Measurements from ENCODE around the gene SLC4A8. TPM values are rescaled to one million over a fixed set of nuclear protein-coding genes. Genes with fewer than 3 reads are reported as not detected.

The SLC4A8 gene
- total RNA-seq, 1 experiment from 2014 or later = 14.4 TPM

DNA sequence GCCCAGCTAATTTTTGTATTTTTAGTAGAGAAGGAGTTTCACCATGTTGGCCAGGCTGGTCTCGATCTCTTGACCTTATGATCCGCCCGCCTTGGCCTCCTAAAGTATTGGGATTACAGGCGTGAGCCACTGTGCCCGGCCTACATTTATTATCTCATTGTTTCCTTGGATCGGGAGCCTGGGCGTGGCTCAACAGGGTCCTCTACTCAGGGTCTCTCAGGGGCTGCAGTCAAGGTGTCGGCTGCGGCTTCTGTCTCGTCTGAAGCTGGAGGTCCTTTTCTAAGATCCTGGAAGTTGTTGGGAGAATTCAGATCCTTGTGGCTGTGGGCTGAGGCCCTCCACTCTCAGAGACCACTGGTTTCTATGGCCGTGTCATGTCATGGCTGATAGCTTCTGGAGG is 100.9 kb downstream of the SLC4A8 start:
- DNase-seq (ENCODE audit: low spot score) = no peak

DNA sequence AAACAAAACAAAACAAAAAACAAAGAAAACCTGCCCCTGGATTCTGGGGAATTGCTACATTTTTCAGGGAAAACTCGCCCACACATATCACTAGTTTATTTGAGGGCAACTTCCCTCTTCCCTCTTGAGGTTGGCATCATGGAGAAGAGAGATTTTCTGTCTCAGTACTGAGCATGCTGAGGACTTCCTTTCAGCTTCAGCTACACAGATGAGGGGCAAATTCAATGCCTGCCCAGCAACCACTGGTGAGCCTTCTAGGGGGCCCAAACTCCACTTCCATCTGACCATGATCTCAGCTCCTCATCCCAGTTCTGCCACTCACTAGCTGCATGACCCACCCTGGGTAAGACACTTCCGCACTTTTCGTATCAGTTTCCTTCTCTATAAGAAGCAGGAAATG is 103.3 kb downstream of the SLC4A8 start:
- DNase-seq (ENCODE audit: low spot score) = no peak

DNA sequence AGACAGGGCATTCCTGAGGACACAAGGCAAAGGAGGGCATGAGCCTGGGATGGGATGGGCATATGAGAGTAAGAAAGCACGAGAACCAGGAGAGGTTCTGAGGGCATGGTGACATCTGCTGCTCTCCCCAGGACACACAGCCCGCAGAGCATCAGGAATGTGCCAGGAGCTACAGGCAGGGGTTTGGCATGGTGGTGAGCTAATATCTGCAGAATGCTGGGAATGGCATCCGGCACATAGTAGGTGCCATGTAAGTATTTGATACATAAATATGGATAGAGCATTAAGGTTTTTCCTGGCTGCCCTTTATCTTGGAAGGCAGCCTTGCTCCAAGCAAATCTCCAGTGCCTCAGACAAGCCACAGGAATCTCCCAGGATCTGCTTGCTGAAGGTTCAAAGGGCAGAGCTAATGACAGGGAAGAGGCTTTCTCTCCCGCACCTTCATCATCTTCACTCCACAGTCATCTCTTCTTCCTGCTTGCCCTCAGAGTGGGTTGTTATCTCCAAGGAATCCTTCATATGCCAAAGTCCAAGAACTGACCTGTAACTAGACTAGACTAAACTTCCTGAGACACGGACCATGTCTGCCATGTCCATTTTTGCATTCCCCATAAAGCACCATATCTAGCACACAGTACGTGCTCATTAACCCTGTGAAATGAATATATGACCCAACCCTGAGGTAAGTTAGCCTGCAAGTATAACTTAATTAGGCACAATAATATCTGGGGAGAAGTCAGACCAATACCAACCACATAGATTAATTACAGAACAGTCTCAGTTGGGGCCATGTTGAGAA is 104.4 kb downstream of the SLC4A8 start:
- DNase-seq (ENCODE audit: low spot score) = peak; percentile 26

DNA sequence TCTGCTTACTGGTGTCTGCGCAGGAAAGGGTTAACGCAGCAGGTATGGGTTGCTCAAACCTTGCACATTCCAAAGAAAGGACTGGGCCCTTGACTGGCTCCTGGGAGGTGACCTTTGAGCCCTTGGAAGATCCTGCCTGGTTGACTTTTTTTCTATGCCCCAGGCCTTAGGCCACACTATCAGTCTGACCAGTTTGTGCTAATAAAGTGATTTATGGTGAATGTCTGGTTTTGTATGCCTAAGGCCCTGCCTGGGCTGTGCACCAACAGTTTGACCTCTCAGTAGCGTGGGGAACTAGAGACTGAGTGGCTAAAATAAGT is 105.0 kb downstream of the SLC4A8 start:
- no peak for DNase-seq (ENCODE audit: low spot score)

DNA sequence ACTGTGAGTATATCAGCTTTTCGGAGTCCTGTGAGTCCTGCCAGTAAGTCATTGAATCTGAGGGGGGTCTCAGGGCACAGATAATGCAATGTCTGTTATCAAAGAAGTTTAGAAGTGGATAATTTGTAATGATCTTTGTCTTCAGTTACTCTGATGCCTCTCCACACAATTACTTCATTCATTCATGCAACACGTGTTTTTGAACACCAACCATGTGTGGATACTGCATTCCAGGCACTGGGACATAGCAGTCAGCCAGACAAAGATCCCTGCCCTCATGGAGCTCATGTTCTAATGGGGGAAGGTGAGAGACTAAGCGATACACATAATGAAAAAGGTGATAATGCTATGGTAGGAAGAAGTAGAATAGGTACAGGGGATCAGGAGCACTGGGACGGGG is 105.6 kb downstream of the SLC4A8 start:
- DNase-seq (ENCODE audit: low spot score) = no peak

DNA sequence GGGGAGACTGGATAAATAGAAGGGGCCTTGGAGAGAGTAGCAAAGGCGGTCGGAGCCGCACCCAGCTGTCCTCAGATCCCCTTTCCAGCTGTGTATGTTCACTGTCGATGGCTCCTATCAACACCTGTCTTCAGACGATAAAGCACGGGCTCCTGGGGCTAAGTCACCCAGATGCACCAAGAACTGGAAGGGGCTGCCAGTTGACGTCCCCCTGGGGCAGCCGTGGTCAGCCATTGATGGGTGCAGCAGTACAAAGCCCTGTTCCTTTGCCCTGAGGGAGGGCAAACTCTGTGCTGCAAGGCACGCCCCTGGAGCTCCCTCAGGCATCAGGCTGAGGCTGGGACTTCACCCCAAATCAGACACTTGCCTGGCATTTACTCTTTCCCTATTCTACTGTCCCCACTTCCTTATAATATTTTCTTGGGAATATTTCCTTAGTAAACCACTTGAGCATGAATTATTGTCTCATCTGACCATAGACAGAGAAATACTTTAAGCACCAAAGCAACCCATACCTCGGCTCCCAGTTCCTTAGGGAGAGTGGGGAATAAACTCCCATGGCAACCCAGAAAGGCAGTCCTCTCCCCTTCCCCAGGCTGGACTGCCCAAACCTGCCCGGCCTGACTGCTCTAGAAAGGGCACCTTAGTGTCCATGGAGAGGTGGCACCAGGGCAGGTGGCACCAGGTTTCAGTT is 106.8 kb downstream of the SLC4A8 start:
- DNase-seq (ENCODE audit: low spot score) = no peak

DNA sequence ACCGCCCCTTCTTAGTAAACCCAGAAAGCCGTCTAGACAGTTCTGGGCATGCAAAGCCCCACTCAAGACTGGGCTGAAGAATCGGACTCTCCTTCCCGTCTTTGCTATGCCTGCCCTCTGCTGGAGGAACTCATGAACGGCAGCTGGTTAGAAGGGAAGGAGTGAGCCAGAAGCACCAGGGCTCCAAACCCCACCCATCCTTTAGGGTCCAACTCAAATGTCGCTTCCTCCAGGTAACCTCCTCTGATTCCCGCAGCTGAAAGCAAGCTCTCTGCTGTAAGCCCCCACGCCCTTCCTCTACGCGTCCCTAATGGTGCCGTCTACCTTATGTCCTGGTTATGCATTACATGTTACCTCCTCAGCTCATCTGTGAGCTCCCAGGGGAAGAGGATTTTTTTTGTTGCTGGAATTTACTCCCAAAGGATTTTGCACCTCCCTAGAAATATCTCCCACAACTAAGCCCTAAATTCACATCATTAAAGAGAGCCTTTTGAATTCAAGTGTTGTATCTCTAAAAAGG is 107.4 kb downstream of the SLC4A8 start:
- peak; percentile 74 for DNase-seq (ENCODE audit: low spot score)

DNA sequence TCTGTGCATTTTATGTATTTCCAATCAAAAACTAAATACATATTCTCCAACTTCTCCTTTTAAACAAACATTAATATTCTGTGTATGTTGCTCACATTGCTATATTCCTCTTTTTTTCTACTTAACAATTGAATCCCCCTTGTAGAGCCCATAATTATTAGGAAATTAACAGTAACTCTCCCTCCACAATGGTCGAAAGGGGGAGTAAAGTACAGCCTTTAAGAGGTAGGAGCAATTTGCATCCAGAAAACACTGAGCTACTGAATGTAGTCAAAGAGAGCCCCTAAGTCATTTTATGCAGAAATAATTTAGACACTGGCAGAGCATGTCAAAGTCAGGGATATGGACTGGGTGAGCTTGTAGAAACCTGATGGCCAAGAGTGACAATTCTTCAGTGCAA is 109.2 kb downstream of the SLC4A8 start:
- no peak for DNase-seq (ENCODE audit: low spot score)

- no peak for DNase-seq (ENCODE audit: low spot score)
Measured at GRCh38 chr12:51534216-51535074, 109.8 kb downstream of the SLC4A8 start.

GRCh38 chr12:51536159-51536558 is 111.5 kb downstream of the SLC4A8 start:
- no peak for DNase-seq (ENCODE audit: low spot score)

DNA sequence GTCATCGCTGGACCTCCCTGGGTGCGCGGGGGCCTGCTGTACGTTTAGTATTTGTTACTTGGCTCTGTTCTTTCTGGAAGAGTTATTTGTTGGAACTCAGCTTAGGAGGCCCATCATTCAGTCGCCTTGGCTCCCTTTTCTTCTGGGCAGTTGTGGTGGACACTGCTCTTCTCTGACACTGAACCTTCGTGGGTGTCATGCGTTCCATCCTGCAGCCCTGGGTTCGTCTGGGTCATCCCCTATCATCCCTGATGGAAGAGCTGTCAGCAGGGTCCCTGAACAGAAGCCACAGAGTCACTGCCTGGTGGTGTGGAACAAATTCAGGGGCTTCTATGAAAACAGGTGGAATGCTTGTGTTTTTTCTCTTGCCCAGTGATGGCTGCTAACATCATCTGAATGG is 113.5 kb downstream of the SLC4A8 start:
- DNase-seq (ENCODE audit: low spot score) = no peak

DNA sequence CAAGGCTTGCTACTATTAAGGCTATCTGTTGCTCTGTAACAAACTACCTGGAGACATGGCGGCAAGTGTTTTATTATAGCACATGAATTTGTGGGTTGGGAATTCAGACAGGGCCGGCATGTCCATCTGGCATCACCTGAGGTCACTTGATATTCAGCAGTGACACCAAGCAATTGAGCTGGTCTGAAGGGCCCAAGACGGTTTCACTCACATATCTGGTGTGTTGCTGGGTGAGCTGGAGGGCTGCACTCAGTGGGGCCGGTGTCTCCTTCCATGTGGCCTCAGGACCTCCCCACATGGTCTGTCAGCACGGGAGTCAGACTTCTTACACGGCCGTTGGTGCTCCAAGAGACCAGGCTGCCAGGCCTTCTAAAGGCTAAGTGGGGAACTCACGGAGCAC is 114.0 kb downstream of the SLC4A8 start:
- DNase-seq (ENCODE audit: low spot score) = no peak

- DNase-seq (ENCODE audit: low spot score) = no peak
Measured at GRCh38 chr12:51540996-51541395, 116.4 kb downstream of the SLC4A8 start.

- DNase-seq (ENCODE audit: low spot score) = no peak
Measured at GRCh38 chr12:51546097-51546496, 121.5 kb downstream of the SLC4A8 start.

GRCh38 chr12:51547606-51548005 is 123.0 kb downstream of the SLC4A8 start:
- no peak for DNase-seq (ENCODE audit: low spot score)

- DNase-seq (ENCODE audit: low spot score) = no peak
Measured at GRCh38 chr12:51548241-51548640, 123.6 kb downstream of the SLC4A8 start.

DNA sequence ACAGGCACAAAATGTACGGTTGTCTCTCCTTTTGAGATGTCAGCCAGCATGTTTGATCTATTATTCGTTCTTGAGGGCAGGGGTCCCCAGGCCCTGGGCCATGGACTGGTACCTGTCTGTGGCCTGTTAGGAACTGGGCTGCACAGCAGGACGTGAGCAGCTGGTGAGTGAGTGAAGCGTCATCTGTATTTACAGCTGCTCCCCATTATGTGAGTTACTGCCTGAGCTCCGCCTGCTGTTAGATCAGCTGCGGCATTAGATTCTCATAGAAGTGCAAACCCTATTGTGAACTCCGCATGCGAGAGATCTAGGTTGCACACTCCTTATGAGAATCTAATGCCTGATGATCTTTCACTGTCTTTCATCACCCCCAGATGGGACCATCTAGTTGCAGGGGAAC is 125.0 kb downstream of the SLC4A8 start:
- no peak for DNase-seq (ENCODE audit: low spot score)

Other genes starting within 250 kb of the SLC4A8 start
- gene POU6F1, start 206.8 kb upstream of the SLC4A8 start, total RNA-seq (2014; rRNA removed; shearing (Covaris generic)) = 0.81 and 1.0 TPM in 2 replicates
- 187 and 225 TPM in 2 replicates for gene DAZAP2, start 186.0 kb upstream of the SLC4A8 start, total RNA-seq (2014; rRNA removed; shearing (Covaris generic))
- 11.2 and 16.8 TPM in 2 replicates for gene SMAGP, start 154.4 kb upstream of the SLC4A8 start, total RNA-seq (2014; rRNA removed; shearing (Covaris generic))
- not detected in 2 replicates for gene BIN2, start 100.7 kb upstream of the SLC4A8 start, total RNA-seq (2014; rRNA removed; shearing (Covaris generic))
- gene CELA1, start 78.2 kb upstream of the SLC4A8 start, total RNA-seq (2014; rRNA removed; shearing (Covaris generic)) = not detected in 2 replicates
- gene GALNT6, start 33.4 kb upstream of the SLC4A8 start, total RNA-seq (2014; rRNA removed; shearing (Covaris generic)) = 16.5 and 38.0 TPM in 2 replicates
- gene SCN8A, start 166.4 kb downstream of the SLC4A8 start, total RNA-seq (2014; rRNA removed; shearing (Covaris generic)) = 1.8 and 2.4 TPM in 2 replicates